ENCODE results near the gene LBX2. TPM values are rescaled to one million over a fixed set of nuclear protein-coding genes. Genes with fewer than 3 reads are reported as not detected.

The LBX2 gene
- total RNA-seq, 4 donors from 2014 or later = 0.59 TPM; not detected in 3

GRCh38 chr2:74516650-74517049 is 17.2 kb upstream of the LBX2 start:
- H3K4me3 ChIP-seq = peak overlapping the region; percentile 43 to 59 (median 45)
- H3K4me1 ChIP-seq = peaks cover 7 to 17% of the 10 kb centered on the region in 2 donors
- no peaks in the 10 kb centered on the region for H3K9me3 ChIP-seq
- in situ Hi-C loops (cut with MboI; ENCODE audit: low sequenced_read_pairs in 4 of 4) = no loop called here
- TF ChIP-seq POLR2A (IDR thresholded peaks at IDR 0.05) (no peak), CTCF (IDR thresholded peaks at IDR 0.05 in 4 of 5, conservative IDR thresholded peaks at IDR 0.05 in 1 of 5) (no peak)
- DNase-seq (no peak), ATAC-seq (no peak)
- no peaks in the 10 kb centered on the region for H3K36me3 ChIP-seq
- intact Hi-C loops (cut with DNase I; ENCODE audit: low total_unique reads) = no loop called here
- H3K27me3 ChIP-seq = peaks cover 81 to 94% (median 93%) of the 10 kb centered on the region in 3 donors
- H3K27ac ChIP-seq = no peak overlapping the region

- TF ChIP-seq POLR2A (IDR thresholded peaks at IDR 0.05) = no peak
- TF ChIP-seq CTCF (IDR thresholded peaks at IDR 0.05 in 4 of 5, conservative IDR thresholded peaks at IDR 0.05 in 1 of 5) = no peak
- peak in 1 of 2 donors; percentile 47 for DNase-seq
Measured at GRCh38 chr2:74515981-74516633, 16.7 kb upstream of the LBX2 start.

GRCh38 chr2:74515271-74515980 is 16.0 kb upstream of the LBX2 start:
- intact Hi-C loops (cut with DNase I; ENCODE audit: low total_unique reads) (no loop called here), in situ Hi-C loops (cut with MboI; ENCODE audit: low sequenced_read_pairs in 4 of 4) (no loop called here)
- ATAC-seq (no peak), DNase-seq (no peak)
- Histone ChIP-seq H3K36me3 (no peaks in the 10 kb centered on the region), H3K4me3 (peak overlapping the region; percentile 43 to 59 (median 45)), H3K27me3 (peaks cover 90 to 100% (median 96%) of the 10 kb centered on the region in 3 donors), H3K4me1 (peaks cover 7 to 17% of the 10 kb centered on the region in 2 donors), H3K27ac (no peak overlapping the region), H3K9me3 (no peaks in the 10 kb centered on the region)
- TF ChIP-seq POLR2A (IDR thresholded peaks at IDR 0.05) (no peak), CTCF (IDR thresholded peaks at IDR 0.05 in 4 of 5, conservative IDR thresholded peaks at IDR 0.05 in 1 of 5) (no peak)

More at GRCh38 chr2:74515981-74516633, 16.7 kb upstream of the LBX2 start:
- Histone ChIP-seq H3K4me1 (peaks cover 7 to 17% of the 10 kb centered on the region in 2 donors), H3K27ac (no peak overlapping the region), H3K36me3 (no peaks in the 10 kb centered on the region), H3K9me3 (no peaks in the 10 kb centered on the region), H3K27me3 (peaks cover 86 to 99% (median 98%) of the 10 kb centered on the region in 3 donors), H3K4me3 (peak overlapping the region; percentile 43 to 59 (median 45))
- ATAC-seq = peak in 1 of 2 donors; percentile 61
- in situ Hi-C loops (cut with MboI; ENCODE audit: low sequenced_read_pairs in 4 of 4) (no loop called here), intact Hi-C loops (cut with DNase I; ENCODE audit: low total_unique reads) (no loop called here)

- intact Hi-C loops (cut with DNase I; ENCODE audit: low total_unique reads) = no loop called here
- ATAC-seq = no peak
- DNase-seq = no peak
- Histone ChIP-seq H3K4me1 (peaks cover 7 to 17% of the 10 kb centered on the region in 2 donors), H3K27ac (no peak within 1 kb of the TSS), H3K4me3 (no peak within 1 kb of the TSS), H3K36me3 (no peaks in the 10 kb centered on the region), H3K9me3 (no peaks in the 10 kb centered on the region), H3K27me3 (peaks cover 88 to 100% (median 88%) of the 10 kb centered on the region in 3 donors)
- in situ Hi-C loops (cut with MboI; ENCODE audit: low sequenced_read_pairs in 4 of 4) = no loop called here
- no peak for TF ChIP-seq POLR2A (IDR thresholded peaks at IDR 0.05)
- TF ChIP-seq CTCF (IDR thresholded peaks at IDR 0.05 in 4 of 5, conservative IDR thresholded peaks at IDR 0.05 in 1 of 5) = no peak
Measured at GRCh38 chr2:74514368-74515270, 15.2 kb upstream of the LBX2 start, which contains the start of gene TLX2. Gene TLX2 (plus strand): TSS chr2:74514450. CDS start chr2:74514807, 357 bp downstream.
